OCI-LY7 (cell line): ENCODE measurements around the gene GLDN.

Experiments
- CTCF ChIP-seq: fragments of 200-600 bp; sonication (generic); conservative IDR thresholded peaks from 2 replicates; pipeline ENCODE4 v1.5.1; 2014; ENCODE audit warnings: mild to moderate bottlenecking, antibody characterized with exemption, low read length, moderate library complexity, mixed read lengths
- EZH2phosphoT487 ChIP-seq: fragments of 200-600 bp; sonication (generic); IDR thresholded peaks from 2 replicates; pipeline ENCODE4 v1.6.1; 2018; ENCODE audit warnings: low read depth, borderline replicate concordance, mild to moderate bottlenecking, mixed run types, antibody characterized with exemption, low read length, moderate library complexity, mixed read lengths

DNA sequence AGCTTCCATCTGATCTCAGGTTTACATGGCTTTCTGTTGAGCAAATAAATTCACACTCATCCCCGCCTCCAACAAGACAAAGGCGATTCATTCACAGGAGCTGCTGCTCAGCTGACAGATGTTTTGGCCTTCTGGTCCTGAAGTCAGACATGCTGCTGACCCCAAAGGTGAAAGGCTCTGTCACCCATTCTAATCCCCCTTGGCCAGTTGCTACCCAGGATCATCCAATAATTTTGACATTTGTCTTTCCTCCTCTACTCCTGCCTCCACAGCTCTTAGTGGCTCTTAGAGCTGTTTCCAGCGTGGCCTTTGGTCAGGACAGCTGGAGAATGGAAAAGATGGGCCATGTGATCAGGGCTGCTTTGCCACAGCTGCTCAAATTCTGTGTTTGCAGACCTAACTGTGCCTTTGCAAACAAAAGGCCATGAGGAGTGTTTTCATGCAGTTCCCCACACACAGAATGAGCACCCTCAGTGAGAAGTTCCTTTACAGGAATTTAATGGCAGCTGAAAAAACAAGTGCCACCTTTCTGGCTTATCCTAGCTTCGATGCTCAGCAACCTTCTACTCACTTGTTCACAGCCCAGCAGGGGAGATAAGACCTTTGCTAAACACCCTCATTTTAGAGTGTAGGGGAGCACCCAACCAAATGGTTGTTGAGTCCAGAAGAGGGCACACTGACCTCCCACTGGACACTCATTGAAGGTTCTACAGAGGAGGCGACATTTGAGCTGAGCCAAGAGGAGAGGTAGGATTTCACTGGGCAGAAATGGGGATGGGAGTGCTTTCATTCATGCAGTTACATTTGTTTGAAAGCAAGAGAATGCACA lies 42.1 kb upstream of the GLDN start:
- no peak for TF ChIP-seq CTCF
- TF ChIP-seq EZH2phosphoT487, result no peak
